Stimulated activated CD8-positive, alpha-beta memory T cell treated with anti-CD3 and anti-CD28 coated beads, Interleukin-4, amount 100 ng/mL, for 1 hour (primary cell): ENCODE measurements around the gene LDLRAD1.
"Not testable (repeated sequence)": the region's sequence is repeated elsewhere in the genome, so short reads cannot be mapped to it uniquely, and the experiment has no call there.

Source experiments
- DNase-seq, 2 donors: peaks; one replicate each; pipeline ENCODE4 v3.0.0-alpha.2; 2020; ENCODE audit warnings: low read depth in 2 of 2, low spot score in 1 of 2

The LDLRAD1 gene

GRCh38 chr1:53994516-53994915 lies 23.5 kb downstream of the LDLRAD1 start:
- not testable (repeated sequence) for DNase-seq

DNA sequence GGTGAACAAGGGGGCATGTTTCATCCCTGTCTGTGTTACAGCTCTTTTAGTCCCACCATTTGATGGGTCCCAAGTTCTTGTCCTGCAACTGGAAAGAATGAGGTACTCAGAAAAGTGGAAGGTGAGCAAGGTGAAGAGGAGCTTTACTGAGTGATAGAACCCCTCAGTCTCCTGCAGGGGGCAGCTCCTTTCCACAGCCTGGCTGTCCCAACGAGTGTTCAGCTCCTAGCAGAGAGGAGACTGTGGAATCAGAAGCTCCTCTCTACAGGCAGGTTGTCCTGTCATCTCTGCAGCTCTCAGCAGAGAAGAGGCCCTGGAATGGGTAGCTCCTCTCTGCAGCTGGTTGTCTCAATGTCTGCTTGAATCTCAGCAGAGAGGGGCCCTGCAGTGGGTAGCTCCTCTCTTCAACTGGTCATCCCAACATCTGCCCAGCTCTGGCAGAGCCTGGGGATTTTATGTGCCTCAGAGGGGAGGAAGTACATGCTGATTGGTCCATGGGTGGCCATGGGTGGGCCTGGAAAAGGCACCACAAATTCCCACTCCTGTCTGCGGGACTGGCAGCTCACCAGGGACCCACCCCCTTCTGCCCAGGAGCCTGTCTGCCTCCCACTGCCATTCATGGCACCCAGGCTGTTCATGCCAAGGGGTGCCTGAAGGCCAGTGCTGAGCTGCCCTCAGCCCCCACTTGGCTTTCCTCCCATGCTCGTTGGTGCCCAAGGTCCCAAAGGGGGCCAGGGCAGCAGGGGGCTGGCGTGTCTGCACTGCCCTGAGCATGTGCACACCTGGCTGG lies 25.7 kb downstream of the LDLRAD1 start:
- DNase-seq = no peak

DNA sequence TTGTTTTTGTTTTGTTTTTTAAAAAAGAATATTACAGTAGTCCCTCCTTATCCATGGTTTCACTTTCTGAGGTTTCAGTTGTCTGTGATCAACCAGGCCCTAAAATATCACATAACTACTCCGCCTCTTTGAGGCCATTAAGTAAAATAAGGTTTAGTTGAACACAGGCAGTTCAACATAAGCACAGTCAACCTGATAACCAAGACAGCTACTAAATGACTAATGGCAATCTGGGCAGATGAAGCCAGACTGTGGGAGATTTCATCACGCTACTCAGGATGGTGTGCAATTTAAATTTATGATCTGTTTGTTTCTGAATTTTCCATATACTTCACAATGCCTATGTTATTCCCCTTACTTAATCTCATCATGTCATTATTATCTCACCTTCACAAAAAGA lies 30.1 kb downstream of the LDLRAD1 start:
- no peak for DNase-seq

- DNase-seq = no peak
Observed at GRCh38 chr1:53986458-53986857, 31.5 kb downstream of the LDLRAD1 start.

DNA sequence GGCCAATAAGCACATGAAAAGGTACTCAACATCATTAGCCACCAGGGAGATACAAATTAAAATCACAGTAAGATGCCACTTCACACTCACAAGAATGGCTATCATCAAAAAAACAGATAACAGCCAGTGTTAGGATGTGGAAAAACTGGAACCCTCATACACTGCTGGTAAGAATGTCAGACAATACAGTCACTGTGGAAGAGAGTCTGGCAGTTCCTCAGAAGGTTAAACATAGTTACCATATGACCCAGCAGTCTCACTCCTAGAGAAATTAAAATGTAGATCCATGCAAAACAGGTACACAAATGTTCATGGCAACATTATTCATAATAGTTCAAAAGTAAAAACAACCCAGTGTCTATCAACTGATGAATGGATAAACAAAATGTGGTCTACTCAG lies 33.3 kb downstream of the LDLRAD1 start:
- no peak for DNase-seq

DNA sequence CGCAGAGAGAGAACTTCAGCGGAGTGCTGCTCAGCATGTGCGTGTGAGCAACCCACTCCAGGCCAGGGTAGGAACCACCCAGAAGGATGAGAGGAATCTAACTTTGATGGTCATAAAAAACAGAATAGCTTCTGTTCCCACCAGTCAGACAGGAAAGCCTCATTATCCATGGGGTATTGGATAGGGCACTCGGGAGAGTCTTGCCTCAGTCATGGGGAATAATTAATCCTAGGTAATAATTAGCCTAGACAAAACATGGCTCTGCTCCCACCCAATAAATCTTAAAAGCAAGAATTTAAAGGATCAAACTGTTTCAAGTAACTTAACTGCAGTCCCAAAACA lies 35.3 kb downstream of the LDLRAD1 start:
- DNase-seq = no peak

DNA sequence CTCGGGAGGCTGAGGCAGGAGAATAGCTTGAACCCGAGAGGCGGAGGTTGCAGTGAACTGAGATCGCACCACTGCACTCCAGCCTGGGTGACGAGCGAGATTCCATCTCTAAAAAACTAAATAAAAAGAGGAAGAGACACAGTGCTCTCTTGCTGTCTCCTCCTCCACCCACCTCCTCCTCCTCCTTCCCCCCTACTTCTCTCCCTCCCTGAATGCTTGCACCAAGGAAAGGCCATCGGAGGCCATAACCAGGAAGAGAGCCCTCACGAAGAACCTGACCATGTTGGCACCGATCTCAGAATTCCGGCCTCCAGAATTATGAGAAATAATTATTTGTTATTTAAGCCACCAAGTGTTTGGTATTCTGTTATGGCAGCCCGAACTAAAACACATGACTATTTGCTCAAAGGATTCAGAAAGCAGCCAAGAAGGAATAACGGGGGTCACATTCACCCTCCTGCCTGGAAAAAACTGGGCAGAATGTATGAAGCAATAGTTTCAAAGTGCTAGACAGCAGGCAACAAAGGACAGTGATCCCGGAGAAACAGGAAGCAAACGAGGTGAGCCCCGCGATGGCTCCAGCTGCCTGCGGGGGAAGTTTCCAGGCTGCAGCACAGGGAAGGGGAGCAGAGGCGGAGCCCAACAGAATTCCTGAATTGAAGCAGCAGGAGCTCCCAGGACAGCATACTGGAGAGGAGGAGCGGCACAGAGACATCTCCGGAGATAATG lies 35.8 kb downstream of the LDLRAD1 start:
- no peak for DNase-seq

DNA sequence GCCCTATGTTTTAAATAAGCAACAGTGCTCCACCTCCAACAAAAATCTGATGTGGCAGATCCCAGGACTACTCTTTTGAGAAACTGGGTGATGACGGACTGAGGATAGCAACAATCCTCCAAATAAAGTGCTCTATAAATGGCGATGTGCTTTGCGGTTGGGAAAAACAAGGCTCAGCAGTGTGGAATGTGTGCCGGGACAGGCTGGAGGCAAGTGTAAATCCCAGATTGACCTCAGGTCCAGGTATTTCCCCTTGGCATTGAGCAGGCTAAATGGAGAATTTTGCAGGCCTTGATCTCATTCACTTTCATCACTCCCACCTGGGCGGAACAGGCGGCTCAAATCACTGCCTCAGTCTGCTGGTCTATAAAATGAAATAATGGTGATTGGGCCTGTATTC lies 36.8 kb downstream of the LDLRAD1 start:
- no peak for DNase-seq

- DNase-seq = no peak
Observed at GRCh38 chr1:53979712-53980450, 38.1 kb downstream of the LDLRAD1 start.

DNA sequence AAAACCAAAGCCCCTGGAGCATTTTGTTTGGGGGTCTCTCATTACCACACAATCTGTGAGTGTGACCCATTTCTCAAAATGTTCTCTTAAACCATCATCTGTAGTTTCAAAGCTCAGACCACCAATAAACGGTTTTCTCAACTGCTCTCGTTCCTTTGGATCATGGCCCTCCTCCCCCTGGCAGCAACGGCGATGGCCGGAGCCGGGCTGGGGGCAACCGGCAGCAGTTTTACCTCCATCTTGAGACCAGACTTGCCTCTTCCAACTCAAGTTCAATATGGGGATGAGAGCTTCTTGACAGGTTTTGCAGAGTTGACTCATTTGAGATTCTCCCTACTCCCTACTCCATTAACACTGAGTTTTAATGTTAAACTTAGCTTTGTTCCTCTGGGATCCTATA lies 42.1 kb downstream of the LDLRAD1 start:
- DNase-seq = no peak

DNA sequence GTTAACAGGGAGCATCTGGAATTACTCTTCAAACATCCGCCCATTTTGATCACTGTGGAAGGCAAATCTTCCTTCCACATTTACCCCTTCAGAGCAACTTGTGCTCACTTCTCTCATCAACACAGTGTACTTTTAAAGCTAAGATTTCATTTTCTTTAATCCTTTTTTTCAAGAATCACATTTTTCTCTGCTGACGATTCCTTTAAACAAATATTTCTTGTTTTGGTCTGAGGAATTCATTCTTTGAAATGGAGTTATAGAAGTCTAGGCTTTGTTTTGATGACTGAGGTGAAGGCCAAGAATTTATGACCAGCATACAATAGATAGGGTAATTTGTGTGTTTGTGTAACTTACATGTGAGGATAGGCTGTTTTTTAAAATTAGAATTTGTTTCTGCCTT lies 46.3 kb downstream of the LDLRAD1 start:
- DNase-seq = no peak

DNA sequence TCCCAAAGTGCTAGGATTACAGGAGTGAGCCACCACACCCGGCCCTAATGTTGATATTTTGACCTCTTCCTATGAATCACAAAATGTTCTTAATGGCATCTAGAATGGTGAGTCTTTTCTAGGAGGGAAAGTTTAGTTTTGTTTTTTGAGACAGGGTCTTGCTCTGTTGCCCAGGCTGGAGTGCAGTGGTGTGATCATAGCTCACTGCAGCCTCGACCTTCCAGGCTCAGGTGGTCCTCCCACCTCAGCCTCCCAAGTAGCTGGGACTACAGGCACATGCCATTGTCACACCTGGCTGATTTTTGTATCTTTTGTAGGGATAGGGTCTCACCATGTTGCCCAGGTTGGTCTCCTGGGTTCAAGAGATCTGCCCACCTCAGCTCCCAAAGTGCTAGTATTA lies 48.7 kb downstream of the LDLRAD1 start:
- not testable (repeated sequence) for DNase-seq

DNA sequence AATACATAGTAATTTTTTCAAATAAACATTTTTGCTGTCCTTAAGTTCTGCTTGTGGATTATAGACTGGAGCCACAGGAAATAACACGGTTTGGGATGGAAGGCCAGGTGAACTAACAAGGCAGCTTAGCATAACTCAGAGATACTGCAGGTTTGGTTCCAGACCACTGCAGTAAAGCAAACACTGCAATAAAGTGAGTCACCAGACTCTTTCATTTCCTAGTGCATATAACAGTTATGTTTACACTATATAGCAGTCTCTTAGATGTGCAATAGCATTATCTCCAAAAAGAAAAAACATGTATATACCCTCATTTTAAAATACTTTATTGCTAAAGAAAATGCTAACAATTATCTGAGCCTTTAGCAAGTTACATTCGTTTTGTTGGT lies 49.9 kb downstream of the LDLRAD1 start:
- DNase-seq = no peak

DNA sequence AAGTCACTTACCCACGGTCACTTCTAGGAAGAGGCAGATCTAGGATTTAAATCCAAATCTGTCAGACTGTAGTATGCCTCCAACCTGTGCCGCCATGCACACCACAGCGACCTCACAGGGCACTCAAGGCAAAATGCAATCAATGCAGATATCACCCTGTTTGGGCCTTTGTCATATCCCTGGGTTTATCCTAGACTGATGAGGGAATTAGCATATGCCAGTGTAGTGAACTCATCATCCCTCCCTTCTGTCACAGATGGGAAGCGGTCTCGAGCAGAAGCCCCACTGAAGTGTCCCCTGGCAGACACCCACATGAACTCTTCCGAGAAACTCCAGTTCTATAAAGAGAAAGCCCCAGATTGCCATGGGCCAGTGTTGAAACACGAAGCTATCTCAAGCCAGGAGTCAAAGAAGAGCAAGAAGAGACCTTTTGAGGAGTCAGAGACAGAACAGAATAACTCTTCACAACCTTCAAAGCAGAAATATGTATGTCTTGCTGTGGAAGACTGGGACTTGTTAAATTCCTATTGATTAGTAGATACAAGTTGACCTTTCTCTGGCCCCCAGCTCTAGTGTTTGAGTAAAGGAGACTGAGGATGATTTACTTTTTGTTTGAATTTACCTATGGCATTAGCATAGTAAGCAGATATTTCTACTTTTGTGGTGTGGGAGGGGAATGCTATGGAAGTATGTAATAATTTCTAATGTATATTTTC lies 50.4 kb downstream of the LDLRAD1 start:
- DNase-seq = no peak

GRCh38 chr1:53966794-53967193 lies 51.2 kb downstream of the LDLRAD1 start:
- no peak for DNase-seq

- DNase-seq = no peak
Observed at GRCh38 chr1:53964109-53964508, 53.9 kb downstream of the LDLRAD1 start.

DNA sequence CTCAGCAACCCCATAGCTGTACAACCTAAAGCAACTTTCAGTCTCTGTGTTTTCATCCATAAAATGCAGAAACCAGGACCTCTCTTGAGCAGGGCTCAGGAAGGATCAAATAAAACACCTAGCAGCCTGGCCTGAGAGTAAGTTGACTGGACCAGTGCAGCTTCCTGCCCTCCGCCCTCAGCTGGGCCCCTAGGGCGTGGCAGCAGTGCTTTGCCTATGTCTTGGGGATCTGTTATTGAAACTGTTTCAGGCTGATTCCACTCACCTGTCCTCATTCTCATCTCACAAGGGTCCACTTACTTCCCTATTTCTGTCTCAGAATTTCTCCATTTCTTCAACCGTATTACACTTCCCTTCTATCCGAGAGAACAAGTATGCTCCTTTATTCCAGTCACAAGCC lies 54.5 kb downstream of the LDLRAD1 start:
- DNase-seq = no peak

DNA sequence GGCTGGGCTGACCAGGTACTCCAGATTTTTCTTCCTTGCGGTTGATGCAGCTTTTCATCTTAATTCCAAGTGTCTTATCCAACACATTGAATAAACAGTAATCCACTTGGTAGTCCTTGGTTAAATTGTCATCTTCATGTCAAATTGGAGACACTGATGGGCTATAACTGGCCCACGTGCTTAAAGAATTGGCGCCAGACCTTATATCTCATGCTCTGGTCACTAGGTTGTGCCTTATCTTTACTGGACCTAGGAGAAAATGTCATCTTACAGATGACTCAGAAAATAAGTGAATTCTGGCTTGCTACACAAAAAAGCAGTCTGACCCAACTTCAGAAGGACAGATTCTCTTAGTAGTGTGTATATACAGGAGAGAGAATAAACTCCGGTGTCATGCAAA lies 55.6 kb downstream of the LDLRAD1 start:
- DNase-seq = no peak

DNA sequence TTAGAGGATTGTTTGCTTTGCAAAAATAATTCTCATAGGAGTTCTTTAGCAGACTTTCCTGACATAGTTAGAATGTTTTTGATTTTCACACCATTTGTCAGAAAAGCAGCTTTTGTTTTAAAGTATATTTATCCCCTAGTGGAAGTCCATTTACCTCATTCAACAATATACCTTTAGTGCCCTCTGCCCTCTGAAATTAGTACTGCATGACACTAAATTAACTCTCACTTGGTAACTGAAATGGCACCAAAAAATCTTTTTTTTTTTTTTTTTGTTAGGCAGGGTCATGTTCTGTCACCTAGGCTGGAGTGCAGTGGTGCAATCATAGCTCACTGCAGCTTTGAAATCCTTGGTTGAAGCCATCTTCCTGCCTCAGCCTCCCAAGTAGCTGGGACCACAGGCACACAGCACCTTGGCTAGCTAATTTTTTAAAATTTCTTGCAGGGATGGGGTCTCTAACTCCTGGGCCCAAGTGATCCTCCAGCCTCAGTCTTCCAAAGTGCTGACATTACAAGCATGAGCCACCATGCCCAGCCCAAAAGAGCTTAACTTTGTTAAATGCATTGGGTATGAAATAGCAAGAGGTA lies 58.2 kb downstream of the LDLRAD1 start:
- no peak for DNase-seq
